Calu3 (cell line): Measurements from ENCODE around the gene CD99L2. TPM values are rescaled to one million over a fixed set of nuclear protein-coding genes. Genes with fewer than 3 reads are reported as not detected.
"Not testable (repeated sequence)": the region's sequence is repeated elsewhere in the genome, so short reads cannot be mapped to it uniquely, and the experiment has no call there.

ENCODE experiments used
- BruUV-seq: library from RNA; stranded (reverse); fragments of 400-500 nt; replicated peaks from 2 replicates; lab custom pipeline; 2021; lab: Mats Ljungman, UMichigan
- CTCF ChIA-PET: fragments of 300-600 bp; sonication (Branson Sonifier 250); formaldehyde crosslinking; loops from one replicate; lab custom pipeline; 2022; ENCODE audit warnings: antibody characterized with exemption; lab: Charles Lee
- DNase-seq: peaks from one replicate; pipeline ENCODE4 v3.0.0; 2022
- H3K27ac Mint-ChIP-seq: one replicate; pipeline ENCODE4 v1.8.0; 2022; ENCODE audit warnings: mixed read lengths; ENCODE audit not compliant: unreplicated experiment
- H3K27me3 Mint-ChIP-seq: one replicate; pipeline ENCODE4 v1.8.0; 2022; ENCODE audit warnings: mixed read lengths; ENCODE audit not compliant: unreplicated experiment
- H3K36me3 Mint-ChIP-seq: one replicate; pipeline ENCODE4 v1.8.0; 2022; ENCODE audit warnings: mild to moderate bottlenecking, moderate library complexity, mixed read lengths; ENCODE audit not compliant: insufficient read depth, unreplicated experiment
- H3K4me1 Mint-ChIP-seq: one replicate; pipeline ENCODE4 v1.8.0; 2022; ENCODE audit warnings: mild to moderate bottlenecking, low read depth, mixed read lengths; ENCODE audit not compliant: unreplicated experiment
- H3K4me3 Mint-ChIP-seq: one replicate; pipeline ENCODE4 v1.8.0; 2022; ENCODE audit warnings: mild to moderate bottlenecking, low read depth, moderate library complexity, mixed read lengths; ENCODE audit not compliant: unreplicated experiment
- H3K9me3 Mint-ChIP-seq: one replicate; pipeline ENCODE4 v1.8.0; 2022; ENCODE audit warnings: low read depth, mixed read lengths; ENCODE audit not compliant: unreplicated experiment
- intact Hi-C: fragments of 100-400 bp; cut with micrococcal nuclease; formaldehyde crosslinking; loops from one replicate; pipeline ENCODE4 v1.10.0; 2022; ENCODE audit not compliant: unreplicated experiment
- total RNA-seq: library from RNA; stranded (reverse); gene quantifications from 2 replicates; pipeline ENCODE4 v1.2.3, GENCODE V29; 2022
- TF ChIP-seq, protein P1 (sequence below): fragments of 200-600 bp; IDR thresholded peaks from one replicate; pipeline ENCODE4 v1.8.0; 2022; ENCODE audit warnings: antibody characterized with exemption; ENCODE audit not compliant: unreplicated experiment

Gene CD99L2
- total RNA-seq, 1 experiment from 2014 or later = 21.1 TPM

GRCh38 chrX:150887906-150888465 is 10.5 kb downstream of the CD99L2 start:
- intact Hi-C loops = no loop called here
- TF ChIP-seq, protein P1, sequence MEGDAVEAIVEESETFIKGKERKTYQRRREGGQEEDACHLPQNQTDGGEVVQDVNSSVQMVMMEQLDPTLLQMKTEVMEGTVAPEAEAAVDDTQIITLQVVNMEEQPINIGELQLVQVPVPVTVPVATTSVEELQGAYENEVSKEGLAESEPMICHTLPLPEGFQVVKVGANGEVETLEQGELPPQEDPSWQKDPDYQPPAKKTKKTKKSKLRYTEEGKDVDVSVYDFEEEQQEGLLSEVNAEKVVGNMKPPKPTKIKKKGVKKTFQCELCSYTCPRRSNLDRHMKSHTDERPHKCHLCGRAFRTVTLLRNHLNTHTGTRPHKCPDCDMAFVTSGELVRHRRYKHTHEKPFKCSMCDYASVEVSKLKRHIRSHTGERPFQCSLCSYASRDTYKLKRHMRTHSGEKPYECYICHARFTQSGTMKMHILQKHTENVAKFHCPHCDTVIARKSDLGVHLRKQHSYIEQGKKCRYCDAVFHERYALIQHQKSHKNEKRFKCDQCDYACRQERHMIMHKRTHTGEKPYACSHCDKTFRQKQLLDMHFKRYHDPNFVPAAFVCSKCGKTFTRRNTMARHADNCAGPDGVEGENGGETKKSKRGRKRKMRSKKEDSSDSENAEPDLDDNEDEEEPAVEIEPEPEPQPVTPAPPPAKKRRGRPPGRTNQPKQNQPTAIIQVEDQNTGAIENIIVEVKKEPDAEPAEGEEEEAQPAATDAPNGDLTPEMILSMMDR = no peak
- Mint-ChIP-seq H3K27ac (no peak overlapping the region), H3K36me3 (no peaks in the 10 kb centered on the region), H3K4me3 (no peak overlapping the region), H3K4me1 (no peaks in the 10 kb centered on the region), H3K27me3 (no peaks in the 10 kb centered on the region), H3K9me3 (no peaks in the 10 kb centered on the region)
- no TSS peak for BruUV-seq
- DNase-seq = no peak
- CTCF ChIA-PET = no interaction called here

DNA sequence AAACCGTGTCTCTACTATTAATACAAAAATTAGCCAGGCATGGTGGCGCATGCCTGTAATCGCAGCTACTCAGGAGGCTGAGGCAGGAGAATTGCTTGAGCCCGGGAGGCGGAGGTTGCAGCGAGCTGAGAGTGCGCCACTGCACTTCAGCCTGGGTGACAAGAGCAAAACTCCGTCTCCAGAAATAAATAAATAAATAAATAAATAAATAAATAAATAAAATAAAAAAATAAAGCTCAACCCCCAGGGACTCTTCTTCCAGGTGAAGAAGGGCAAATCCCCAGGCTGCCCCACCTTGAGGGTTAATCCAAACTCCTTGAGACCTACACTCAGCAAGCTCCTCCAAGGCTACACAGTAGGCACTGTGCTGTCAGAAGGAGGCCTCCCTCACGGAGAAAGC is 11.2 kb downstream of the CD99L2 start:
- CTCF ChIA-PET, H3K4me1 Mint-ChIP-seq, intact Hi-C loops, H3K27ac Mint-ChIP-seq, DNase-seq, H3K9me3 Mint-ChIP-seq, H3K27me3 Mint-ChIP-seq, H3K36me3 Mint-ChIP-seq, H3K4me3 Mint-ChIP-seq, BruUV-seq: not testable (repeated sequence)

DNA sequence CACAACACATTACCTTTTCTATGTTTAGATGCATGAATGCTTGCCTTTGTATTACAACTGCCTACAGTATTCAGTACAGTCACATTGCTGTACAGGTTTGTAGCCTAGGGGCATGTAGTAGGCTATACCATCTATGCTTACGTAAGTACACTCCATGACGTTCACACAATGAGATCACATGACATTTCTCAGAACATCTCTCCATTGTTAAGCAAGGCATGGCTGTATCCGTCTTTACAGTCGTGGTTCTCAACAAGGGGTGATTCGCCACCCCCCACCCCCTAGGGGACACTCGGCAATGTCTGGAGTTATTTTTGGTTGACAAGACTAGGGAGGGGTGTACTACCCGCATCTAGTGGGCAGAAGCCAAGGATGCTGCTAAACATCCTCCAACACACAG is 12.1 kb downstream of the CD99L2 start:
- Mint-ChIP-seq H3K36me3 (no peaks in the 10 kb centered on the region), H3K27ac (no peak overlapping the region), H3K9me3 (no peaks in the 10 kb centered on the region), H3K27me3 (no peaks in the 10 kb centered on the region), H3K4me3 (no peak overlapping the region), H3K4me1 (no peaks in the 10 kb centered on the region)
- TF ChIP-seq, protein P1 = no peak
- intact Hi-C loops = no loop called here
- no TSS peak for BruUV-seq
- DNase-seq = no peak
- CTCF ChIA-PET = no interaction called here

DNA sequence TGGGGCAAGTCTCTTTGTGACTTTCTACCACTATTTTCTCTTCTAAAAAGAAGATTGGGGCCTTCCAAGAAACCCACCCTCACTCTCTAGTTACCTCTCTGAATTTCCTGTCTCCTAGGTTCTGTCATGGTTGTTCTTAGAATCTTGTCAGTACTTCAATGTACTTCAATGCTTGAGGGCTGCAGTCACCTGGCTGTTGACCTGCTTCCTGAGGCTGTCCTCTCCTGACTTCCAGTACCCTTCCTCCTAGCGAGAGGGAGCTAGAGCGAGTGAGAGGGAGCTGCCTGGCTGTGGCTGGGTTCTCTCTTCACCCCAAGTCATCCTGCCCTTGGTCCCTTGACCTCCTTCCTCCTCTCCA is 17.7 kb downstream of the CD99L2 start:
- Mint-ChIP-seq H3K36me3 (no peaks in the 10 kb centered on the region), H3K4me3 (no peak overlapping the region), H3K9me3 (no peaks in the 10 kb centered on the region), H3K27me3 (no peaks in the 10 kb centered on the region), H3K4me1 (no peaks in the 10 kb centered on the region), H3K27ac (no peak overlapping the region)
- intact Hi-C loops = no loop called here
- CTCF ChIA-PET = no interaction called here
- TF ChIP-seq, protein P1 = no peak
- no peak for DNase-seq
- no TSS peak for BruUV-seq
